ENCODE data around the gene PRDM16.

The PRDM16 gene

DNA sequence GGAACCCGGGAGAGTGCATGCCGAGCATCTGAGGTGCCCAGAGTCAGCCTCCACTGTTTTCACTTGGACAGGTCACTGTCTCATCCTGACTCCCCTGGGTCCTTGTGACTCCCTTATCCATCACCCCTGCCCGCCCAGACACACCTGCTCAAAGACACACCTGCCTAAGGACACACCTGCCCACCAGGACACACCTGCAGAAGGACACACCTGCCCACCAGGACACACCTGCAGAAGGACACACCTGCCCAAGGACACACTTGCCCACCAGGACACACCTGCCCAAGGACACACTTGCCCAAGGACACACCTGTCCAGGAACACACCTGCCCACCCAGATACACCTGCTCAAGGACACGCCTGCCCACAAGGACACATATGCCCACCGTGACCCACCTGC is 314.7 kb downstream of the PRDM16 start:
- Histone ChIP-seq H3K27ac (ENCODE audit: low read depth, low read length, poor library complexity, severe bottlenecking) (no peak overlapping the region), H3K4me2 (ENCODE audit: low read length) (no peak overlapping the region), H3F3A (ENCODE audit: insufficient read depth, low read length) (no peaks in the 10 kb centered on the region), H2AFZ (ENCODE audit: low read length) (no peak overlapping the region), H3K9ac (ENCODE audit: low read length) (no peak overlapping the region), H3K9me2 (ENCODE audit: low read depth, low read length) (no peaks in the 10 kb centered on the region), H3K4me3 (ENCODE audit: low read depth, low read length, poor library complexity, severe bottlenecking) (no peak overlapping the region), H3K36me3 (ENCODE audit: insufficient read depth, low read length) (no peaks in the 10 kb centered on the region), H3K9me3 (ENCODE audit: low read length) (no peaks in the 10 kb centered on the region), H3K4me1 (ENCODE audit: insufficient read depth, low read length, severe bottlenecking) (no peaks in the 10 kb centered on the region), H4K20me1 (ENCODE audit: insufficient read depth, low read length) (no peaks in the 10 kb centered on the region), H3K79me2 (ENCODE audit: insufficient read depth, low read length) (no peaks in the 10 kb centered on the region), H3K27me3 (ENCODE audit: insufficient read depth, low read length) (0 out of 2 replicates have a peak, but pooled peaks cover 5% of the 10 kb centered on the region)
- TF ChIP-seq EZH2 (IDR thresholded peaks at IDR 0.05; ENCODE audit: borderline replicate concordance, low read length) = no peak
- TF ChIP-seq, protein P1, sequence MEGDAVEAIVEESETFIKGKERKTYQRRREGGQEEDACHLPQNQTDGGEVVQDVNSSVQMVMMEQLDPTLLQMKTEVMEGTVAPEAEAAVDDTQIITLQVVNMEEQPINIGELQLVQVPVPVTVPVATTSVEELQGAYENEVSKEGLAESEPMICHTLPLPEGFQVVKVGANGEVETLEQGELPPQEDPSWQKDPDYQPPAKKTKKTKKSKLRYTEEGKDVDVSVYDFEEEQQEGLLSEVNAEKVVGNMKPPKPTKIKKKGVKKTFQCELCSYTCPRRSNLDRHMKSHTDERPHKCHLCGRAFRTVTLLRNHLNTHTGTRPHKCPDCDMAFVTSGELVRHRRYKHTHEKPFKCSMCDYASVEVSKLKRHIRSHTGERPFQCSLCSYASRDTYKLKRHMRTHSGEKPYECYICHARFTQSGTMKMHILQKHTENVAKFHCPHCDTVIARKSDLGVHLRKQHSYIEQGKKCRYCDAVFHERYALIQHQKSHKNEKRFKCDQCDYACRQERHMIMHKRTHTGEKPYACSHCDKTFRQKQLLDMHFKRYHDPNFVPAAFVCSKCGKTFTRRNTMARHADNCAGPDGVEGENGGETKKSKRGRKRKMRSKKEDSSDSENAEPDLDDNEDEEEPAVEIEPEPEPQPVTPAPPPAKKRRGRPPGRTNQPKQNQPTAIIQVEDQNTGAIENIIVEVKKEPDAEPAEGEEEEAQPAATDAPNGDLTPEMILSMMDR (IDR thresholded peaks at IDR 0.05; ENCODE audit: low read length) = no peak

DNA sequence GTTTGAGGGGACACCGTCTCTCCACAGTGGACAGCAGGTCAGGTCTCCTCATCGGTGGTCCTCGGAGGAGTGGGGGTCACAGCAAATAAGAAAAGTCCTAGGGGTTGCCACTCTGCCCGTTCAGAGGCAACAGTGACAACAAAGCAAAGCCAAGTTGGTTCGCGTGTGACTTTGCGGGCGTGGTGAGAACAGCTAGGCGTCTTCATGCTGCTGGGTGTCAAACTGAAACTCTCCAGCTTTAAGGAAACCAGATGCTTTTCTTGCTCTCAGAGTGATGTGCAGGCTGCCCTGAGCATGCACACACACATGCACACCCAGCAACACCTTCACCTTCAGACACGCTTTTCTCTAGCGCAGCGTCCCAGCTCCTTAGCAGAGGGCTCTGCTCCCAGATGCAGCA is 315.4 kb downstream of the PRDM16 start:
- no peaks in the 10 kb centered on the region for H3K9me2 ChIP-seq (ENCODE audit: low read depth, low read length)
- no peaks in the 10 kb centered on the region for H3F3A ChIP-seq (ENCODE audit: insufficient read depth, low read length)
- no peaks in the 10 kb centered on the region for H3K4me1 ChIP-seq (ENCODE audit: insufficient read depth, low read length, severe bottlenecking)
- no peak overlapping the region for H2AFZ ChIP-seq (ENCODE audit: low read length)
- 0 out of 2 replicates have a peak, but pooled peaks cover 5% of the 10 kb centered on the region for H3K27me3 ChIP-seq (ENCODE audit: insufficient read depth, low read length)
- no peaks in the 10 kb centered on the region for H4K20me1 ChIP-seq (ENCODE audit: insufficient read depth, low read length)
- H3K27ac ChIP-seq (ENCODE audit: low read depth, low read length, poor library complexity, severe bottlenecking) = no peak overlapping the region
- H3K4me2 ChIP-seq (ENCODE audit: low read length) = no peak overlapping the region
- no peak overlapping the region for H3K9ac ChIP-seq (ENCODE audit: low read length)
- no peaks in the 10 kb centered on the region for H3K9me3 ChIP-seq (ENCODE audit: low read length)
- TF ChIP-seq, protein P1 (IDR thresholded peaks at IDR 0.05; ENCODE audit: low read length) = no peak
- H3K36me3 ChIP-seq (ENCODE audit: insufficient read depth, low read length) = no peaks in the 10 kb centered on the region
- H3K4me3 ChIP-seq (ENCODE audit: low read depth, low read length, poor library complexity, severe bottlenecking) = no peak overlapping the region
- H3K79me2 ChIP-seq (ENCODE audit: insufficient read depth, low read length) = no peaks in the 10 kb centered on the region

DNA sequence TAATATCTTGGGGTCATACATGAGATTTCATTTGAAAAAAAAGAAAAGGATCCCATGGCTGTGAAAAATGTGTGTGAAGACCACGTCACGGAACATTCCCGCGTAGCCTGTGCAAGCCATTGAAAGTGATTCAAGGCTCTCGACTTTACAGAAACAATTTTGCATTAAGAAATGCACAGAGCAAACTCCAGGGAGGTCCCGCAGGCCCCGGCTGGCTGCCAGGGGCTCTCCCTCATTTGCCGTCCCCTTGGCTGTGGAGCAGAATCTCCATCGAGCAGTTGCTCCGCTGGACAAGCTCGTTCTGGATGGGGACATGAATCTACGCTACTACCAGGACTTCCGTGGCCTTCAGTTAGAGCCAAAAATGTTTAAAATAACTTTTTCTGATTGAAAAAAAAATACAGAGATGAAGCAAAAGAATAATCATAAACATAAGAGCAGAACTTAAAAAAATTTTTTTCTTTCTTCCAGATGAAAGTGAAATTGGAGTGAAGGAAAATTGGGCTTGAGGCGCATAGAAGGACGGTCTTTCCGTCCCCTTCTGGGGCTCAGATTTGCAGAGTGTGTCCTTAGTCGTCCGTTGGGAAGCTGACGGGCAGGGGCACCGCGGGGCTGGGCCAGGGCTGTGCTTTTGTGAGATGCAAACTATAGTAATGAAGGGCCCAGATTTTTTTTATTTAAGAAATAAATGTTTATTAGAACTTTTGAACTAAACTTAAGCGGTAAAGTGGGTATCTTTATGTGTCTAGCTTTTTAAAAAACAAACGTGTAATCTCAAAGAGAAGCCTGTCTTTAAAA is 317.4 kb downstream of the PRDM16 start:
- no peaks in the 10 kb centered on the region for H4K20me1 ChIP-seq (ENCODE audit: insufficient read depth, low read length)
- H3K4me1 ChIP-seq (ENCODE audit: insufficient read depth, low read length, severe bottlenecking) = no peaks in the 10 kb centered on the region
- 0 out of 2 replicates have a peak, but pooled peaks cover 5% of the 10 kb centered on the region for H3K27me3 ChIP-seq (ENCODE audit: insufficient read depth, low read length)

More for the DNA sequence above, 317.4 kb downstream of the PRDM16 start:
- Histone ChIP-seq H3K9ac (ENCODE audit: low read length) (no peak overlapping the region), H3K79me2 (ENCODE audit: insufficient read depth, low read length) (no peaks in the 10 kb centered on the region), H3K4me3 (ENCODE audit: low read depth, low read length, poor library complexity, severe bottlenecking) (no peak overlapping the region), H3K9me2 (ENCODE audit: low read depth, low read length) (no peaks in the 10 kb centered on the region), H2AFZ (ENCODE audit: low read length) (no peak overlapping the region), H3K36me3 (ENCODE audit: insufficient read depth, low read length) (no peaks in the 10 kb centered on the region), H3K4me2 (ENCODE audit: low read length) (no peak overlapping the region), H3F3A (ENCODE audit: insufficient read depth, low read length) (no peaks in the 10 kb centered on the region), H3K9me3 (ENCODE audit: low read length) (no peaks in the 10 kb centered on the region), H3K27ac (ENCODE audit: low read depth, low read length, poor library complexity, severe bottlenecking) (no peak overlapping the region)
- TF ChIP-seq, protein P1 (IDR thresholded peaks at IDR 0.05; ENCODE audit: low read length) = no peak
- no peak for TF ChIP-seq EZH2 (IDR thresholded peaks at IDR 0.05; ENCODE audit: borderline replicate concordance, low read length)

Data from OCI-LY1 (cell line).